LNCaP clone FGC (cell line): ENCODE data around the gene SMIM28.

Experiments used
- DNase-seq: peaks from one replicate; pipeline ENCODE4 v3.0.0-alpha.2; 2011; ENCODE audit warnings: low read depth
- H3K4me3 ChIP-seq: 2 replicates; pipeline ENCODE4 v1.5.1; 2011; ENCODE audit warnings: mild to moderate bottlenecking, low read depth, low read length, control low read depth
- TF ChIP-seq, protein P1 (sequence below): IDR thresholded peaks from 2 replicates; pipeline ENCODE4 v1.5.1; 2012; ENCODE audit warnings: mild to moderate bottlenecking; ENCODE audit not compliant: control insufficient read depth, insufficient read depth; ENCODE audit errors: extremely low read depth

SMIM28 gene

DNA sequence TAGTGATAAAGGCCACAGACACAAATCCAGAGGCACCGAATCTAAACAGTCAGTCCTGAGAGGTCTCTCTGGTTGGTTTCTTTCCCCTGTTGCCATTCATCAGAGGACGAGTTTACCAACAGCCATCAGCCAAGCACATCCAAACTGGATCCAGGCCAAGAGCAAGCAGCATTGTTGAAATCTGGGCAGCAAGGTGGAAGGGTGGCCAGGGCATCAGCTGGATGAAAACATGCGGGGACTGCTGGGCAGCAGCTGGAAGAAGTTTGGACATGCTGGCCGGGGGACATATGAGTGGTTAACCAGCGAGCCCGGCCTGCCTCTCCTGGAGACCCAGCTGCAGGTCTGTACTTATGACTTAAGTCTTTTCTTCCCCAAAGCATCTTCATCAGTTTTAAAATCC lies at the start of gene SMIM28:
Gene SMIM28 (plus strand): TSS at position 62 of the 400 bp plus-strand sequence. CDS start 168 bp downstream, at position 230.
- TF ChIP-seq, protein P1, sequence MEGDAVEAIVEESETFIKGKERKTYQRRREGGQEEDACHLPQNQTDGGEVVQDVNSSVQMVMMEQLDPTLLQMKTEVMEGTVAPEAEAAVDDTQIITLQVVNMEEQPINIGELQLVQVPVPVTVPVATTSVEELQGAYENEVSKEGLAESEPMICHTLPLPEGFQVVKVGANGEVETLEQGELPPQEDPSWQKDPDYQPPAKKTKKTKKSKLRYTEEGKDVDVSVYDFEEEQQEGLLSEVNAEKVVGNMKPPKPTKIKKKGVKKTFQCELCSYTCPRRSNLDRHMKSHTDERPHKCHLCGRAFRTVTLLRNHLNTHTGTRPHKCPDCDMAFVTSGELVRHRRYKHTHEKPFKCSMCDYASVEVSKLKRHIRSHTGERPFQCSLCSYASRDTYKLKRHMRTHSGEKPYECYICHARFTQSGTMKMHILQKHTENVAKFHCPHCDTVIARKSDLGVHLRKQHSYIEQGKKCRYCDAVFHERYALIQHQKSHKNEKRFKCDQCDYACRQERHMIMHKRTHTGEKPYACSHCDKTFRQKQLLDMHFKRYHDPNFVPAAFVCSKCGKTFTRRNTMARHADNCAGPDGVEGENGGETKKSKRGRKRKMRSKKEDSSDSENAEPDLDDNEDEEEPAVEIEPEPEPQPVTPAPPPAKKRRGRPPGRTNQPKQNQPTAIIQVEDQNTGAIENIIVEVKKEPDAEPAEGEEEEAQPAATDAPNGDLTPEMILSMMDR = no peak
- H3K4me3 ChIP-seq = no peak within 1 kb of the TSS
- no peak for DNase-seq

DNA sequence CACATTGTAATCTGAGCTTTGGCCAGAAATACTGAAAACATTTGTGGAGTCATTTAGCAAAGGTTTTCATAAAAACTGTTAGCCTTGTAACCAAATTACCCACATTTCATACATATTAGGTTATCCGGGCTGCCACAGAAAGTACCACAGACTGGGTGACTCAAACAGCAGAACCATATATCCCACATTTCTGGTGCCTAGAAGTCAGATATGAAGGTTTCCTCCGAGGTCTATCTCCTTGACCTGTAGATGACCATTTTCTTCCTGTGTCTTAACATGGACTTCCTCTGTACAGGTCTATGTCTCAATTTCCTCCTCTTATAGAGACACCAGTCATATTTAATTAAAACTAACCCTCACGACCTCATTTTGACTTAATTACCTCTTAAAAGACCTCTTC lies 49.5 kb upstream of the SMIM28 start:
- DNase-seq = no peak
- H3K4me3 ChIP-seq = no peak overlapping the region
- TF ChIP-seq, protein P1 = no peak

DNA sequence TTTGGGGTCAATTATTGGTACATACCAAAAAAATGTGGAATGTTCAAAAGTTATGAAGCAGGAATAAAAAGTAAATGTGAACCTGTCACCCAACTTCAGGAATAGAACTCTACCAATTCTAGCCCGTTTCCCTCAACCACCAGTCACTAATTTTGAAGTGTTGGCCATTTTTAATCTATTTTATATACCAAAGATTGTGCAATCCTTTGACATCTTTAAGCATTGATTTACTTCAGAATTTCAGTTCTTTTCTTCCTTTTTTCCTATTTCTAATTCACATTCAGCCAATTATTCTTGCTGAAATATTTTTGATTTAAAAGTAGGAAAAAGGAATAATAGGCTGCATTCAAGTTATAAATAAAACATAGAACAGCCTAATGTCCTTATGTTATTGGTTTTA lies 46.9 kb upstream of the SMIM28 start:
- no peak for DNase-seq
- TF ChIP-seq, protein P1 = no peak
- H3K4me3 ChIP-seq = no peak overlapping the region

DNA sequence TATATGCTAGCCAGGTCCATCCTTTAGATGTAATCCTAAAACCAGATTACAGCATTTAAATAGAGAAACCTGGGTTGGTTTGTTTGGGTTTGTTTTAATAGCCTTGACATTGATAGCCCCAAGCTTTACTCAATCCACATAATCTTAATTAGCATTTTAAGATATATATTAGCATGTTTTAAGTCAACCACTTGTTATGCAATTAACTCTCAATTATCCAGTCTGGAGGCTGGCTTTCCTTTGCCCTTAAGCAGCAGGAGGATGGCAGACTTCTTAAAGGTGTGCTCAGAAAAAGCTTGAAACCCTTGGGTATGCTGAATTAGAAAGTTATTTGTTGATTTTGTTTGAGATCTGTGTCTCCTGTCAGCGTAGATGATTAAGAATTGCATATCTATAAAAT lies 46.3 kb upstream of the SMIM28 start:
- TF ChIP-seq, protein P1 = no peak
- DNase-seq = no peak
- no peak overlapping the region for H3K4me3 ChIP-seq

DNA sequence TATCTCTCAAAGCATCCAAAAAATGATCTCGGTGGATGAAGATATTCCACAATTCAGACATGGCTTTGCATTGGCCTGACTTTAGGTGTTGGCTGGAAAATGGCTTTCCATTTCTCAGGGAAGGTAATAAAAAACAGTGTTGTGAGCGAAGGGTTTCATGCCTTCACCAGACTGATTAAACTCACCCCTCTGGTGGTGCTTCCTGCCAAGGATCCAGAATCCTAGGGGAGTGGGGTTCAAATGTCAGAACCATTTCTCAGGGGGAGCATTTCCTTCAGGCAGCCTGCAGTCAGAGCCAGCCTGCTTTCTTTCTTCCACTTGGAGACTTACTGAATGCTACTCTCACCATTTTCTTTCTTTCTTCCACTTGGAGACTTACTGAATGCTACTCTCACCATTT lies 45.7 kb upstream of the SMIM28 start:
- TF ChIP-seq, protein P1 = no peak

DNA sequence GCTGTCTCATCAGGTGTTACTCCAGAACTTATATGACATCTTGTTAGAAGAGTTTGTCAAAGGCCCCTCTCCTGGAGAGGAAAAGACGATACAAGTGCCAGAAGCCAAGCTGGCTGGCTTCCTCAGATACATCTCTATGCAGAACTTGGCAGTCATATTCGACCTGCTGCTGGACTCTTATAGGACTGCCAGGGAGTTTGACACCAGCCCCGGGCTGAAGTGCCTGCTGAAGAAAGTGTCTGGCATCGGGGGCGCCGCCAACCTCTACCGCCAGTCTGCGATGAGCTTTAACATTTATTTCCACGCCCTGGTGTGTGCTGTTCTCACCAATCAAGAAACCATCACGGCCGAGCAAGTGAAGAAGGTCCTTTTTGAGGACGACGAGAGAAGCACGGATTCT lies 43.7 kb upstream of the SMIM28 start:
- no peak overlapping the region for H3K4me3 ChIP-seq
- TF ChIP-seq, protein P1 = no peak
- DNase-seq = no peak

More for the DNA sequence above, 45.7 kb upstream of the SMIM28 start:
- DNase-seq = no peak
- H3K4me3 ChIP-seq = no peak overlapping the region

DNA sequence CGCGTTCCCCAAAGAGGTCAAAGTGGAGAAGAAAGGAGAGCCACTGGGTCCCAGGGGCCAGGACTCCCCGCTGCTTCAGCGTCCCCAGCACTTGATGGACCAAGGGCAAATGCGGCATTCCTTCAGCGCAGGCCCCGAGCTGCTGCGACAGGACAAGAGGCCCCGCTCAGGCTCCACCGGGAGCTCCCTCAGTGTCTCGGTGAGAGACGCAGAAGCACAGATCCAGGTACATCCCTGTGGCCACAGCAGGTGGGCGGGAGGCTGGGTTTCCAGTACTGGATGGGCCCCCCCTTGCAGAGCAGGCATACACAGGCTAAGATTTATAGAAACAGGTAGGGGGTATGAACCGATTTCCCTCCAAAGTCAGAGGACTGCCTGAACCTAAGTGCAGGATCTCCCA lies 42.7 kb upstream of the SMIM28 start:
- H3K4me3 ChIP-seq = no peak overlapping the region
- no peak for DNase-seq
- TF ChIP-seq, protein P1 = no peak
